ENCODE results near the gene LRBA.
"Not testable (repeated sequence)": the region's sequence is repeated elsewhere in the genome, so short reads cannot be mapped to it uniquely, and the experiment has no call there.

The LRBA gene

DNA sequence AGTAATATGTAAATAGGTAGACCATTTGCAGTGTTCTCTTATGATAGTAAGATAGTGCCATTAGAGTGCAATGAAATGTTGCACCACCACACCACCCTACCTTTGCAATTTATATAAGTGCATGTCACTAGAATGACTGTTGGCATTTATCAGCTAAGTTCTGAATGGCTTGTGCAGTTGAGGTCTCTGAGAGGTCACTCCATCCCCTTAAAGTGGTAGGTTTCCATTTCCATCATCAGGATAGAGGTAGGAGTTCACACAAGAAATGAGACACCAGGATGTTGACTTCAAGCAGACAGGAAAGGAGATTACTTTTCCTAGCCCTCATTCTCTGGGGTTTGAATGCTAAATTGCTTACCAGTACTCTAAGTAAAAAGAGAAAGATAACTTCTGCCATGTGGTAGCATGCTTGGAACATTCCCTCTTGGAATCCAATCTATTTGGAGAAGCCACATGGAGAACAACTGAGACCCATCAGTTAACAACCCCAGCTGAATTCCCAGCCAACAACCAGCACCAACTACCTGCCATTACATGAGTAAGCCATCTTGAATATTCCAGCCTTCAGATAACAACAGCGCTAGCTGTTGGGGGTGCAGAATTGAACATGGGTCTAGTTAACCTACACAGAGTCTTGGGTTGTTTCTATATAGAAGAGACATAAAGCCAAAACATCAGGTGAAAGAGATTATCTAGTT, 6.7 kb upstream of the LRBA start:
- no peak for DNase-seq

DNA sequence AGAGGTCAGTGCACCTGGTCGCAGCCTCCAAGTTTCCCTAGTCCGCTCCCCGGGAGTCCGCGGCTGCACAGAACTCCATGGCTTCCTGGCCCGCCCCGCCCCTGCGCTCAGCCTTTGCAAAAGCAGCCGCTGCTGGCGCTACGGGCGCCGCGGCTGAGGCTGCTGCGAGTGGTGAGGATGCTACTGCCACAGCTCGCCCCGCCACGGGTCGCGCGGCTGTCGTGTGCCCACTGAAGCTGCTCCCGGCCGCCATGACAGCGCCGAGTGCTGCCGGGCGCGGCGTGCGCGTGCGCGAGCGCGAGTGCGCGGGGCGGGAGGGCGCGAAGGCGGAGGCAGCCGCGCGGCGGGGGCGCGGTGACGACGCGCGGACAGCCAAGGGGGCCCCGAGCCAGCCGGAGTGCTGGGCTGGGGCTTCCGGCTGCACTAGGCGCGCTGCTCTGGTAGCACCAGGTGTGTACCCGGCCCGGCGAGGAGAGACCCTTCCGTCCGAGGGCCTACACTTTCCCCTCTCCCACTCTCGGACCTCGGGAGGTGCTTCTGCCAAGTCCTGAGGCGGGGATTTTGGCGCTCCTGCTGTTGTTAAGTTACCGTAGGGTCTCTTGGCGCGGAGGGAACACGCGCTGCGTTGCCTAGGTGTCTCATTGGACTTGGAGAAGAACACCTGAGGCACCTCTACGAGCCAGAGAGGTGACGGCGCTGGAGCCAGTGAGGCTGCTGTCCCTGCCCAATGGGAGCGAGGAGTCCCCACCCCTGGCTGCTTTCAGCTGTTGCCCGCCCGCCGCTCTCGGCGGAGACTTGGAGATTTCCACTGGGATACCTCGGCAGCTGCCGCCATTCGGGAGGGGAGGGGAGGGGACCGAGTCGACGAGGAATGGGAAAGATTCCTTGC, 619 bp upstream of the LRBA start:
- peak; percentile 84 for DNase-seq

DNA sequence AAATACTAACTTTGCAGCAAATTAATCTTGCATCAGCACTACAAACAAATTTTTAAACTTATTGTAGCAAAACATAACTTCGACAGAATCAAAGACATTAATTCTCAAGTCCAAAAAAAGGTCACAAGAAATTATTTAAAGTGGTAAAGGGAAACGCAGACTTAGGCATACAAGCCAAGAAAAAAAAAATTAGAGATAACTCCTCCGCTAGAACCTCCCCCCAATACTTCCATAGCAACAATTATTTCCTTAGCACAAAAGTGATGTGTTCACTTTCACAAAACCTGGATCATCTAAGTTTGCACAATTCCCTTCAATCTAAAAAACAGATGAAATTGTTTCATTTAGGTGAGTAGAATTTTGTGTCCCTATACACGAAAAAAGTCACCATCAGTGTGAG, 1.1 kb downstream of the LRBA start:
- DNase-seq = no peak

- DNase-seq = no peak
Measured at GRCh38 chr4:151013491-151013890, 1.6 kb downstream of the LRBA start.

DNA sequence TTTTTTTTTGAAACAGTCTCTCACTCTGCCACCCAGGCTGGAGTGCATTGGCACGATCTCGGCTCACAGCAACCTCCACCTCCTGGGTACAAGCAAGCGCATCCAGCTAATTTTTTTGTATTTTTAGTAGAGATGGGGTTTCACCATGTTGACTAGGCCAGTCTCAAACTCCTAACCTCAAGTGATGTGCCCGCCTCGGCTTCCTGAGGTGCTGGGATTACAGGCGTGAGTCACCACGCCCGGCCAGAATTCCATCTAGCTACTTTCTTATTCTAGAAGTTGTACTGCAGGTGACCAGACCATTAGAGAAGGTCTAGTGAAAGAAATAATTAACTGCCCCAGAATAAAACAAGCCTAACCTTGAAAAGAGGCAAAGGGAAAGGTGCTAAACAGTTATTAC, 2.3 kb downstream of the LRBA start:
- peak; percentile 45 for DNase-seq

GRCh38 chr4:151012376-151012775, 2.7 kb downstream of the LRBA start:
- DNase-seq = no peak

DNA sequence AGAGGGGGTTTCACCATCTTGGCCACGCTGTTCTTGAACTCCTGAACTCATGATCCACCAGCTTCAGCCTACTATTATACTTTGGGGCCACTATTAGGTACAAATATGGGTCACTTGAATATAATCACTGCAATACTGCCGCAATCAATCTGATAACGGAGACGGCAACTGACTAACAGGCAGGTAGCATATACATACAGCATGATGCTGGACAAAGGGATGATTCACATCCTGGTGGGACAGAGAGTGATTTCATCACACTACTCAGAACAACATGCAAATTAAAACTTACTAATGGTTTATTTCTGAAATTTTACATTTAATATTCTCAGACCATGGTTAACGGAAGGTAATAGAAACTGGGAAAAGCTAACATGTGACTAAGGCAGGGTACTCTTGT, 10.9 kb downstream of the LRBA start:
- no peak for DNase-seq

DNA sequence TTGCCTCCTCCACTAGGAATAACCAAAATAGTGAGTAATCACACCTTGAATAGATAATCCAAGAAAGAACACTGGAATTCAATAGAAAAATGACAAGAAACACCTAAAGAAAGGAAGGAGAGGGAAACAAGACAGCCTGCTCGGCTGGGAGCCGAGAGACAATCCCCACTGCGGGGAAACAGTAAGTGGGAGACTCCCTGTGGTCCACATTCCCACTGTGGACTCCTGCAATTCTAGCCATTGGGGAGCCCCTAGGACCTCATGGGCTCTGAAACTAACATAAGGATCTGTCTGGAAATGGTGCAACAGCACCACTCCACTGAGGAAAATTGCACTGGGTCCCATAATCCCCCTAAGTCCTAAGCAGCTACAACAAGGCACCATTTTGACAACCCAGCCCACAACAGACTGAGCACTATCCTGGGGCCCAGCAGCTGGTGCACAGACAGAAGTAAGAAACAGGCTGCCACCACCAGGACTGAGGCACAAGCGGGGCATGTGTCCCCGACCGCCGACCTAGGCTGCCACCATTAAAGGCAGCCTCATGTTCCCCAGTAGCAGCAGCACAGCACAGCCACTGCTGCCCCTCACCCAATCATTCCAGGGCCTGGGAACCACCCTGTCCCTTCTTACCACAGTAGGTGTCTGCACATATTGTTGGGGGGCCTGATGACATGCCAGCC, 14.2 kb downstream of the LRBA start:
- no peak for DNase-seq

GRCh38 chr4:150999086-150999485, 16.0 kb downstream of the LRBA start:
- DNase-seq = no peak

- DNase-seq = no peak
Measured at GRCh38 chr4:150997141-150997540, 17.9 kb downstream of the LRBA start.

- DNase-seq = no peak
Measured at GRCh38 chr4:150994721-150995120, 20.4 kb downstream of the LRBA start.

DNA sequence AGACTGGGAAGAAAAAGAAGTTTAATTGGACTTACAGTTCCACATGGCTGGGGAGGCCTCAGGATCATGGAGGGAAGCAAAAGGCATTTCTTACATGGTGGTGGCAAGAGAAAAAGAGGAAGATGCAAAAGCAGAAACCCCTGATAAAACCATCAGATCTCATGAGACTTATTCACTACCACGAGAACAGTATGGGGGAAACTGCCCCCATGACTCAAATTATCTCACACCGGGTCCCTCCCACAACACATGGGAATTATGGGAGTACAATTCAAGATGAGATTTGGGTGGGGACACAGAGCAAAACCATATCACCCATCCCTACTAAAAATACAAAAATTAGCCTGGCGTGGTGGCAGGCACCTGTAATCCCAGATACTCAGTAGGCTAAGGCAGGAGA, 21.5 kb downstream of the LRBA start:
- not testable (repeated sequence) for DNase-seq

GRCh38 chr4:150990993-150991392, 24.1 kb downstream of the LRBA start:
- DNase-seq = no peak

- no peak for DNase-seq
Measured at GRCh38 chr4:150990250-150990649, 24.8 kb downstream of the LRBA start.

- DNase-seq = no peak
Measured at GRCh38 chr4:150988238-150988637, 26.8 kb downstream of the LRBA start.

- no peak for DNase-seq
Measured at GRCh38 chr4:150987204-150987603, 27.9 kb downstream of the LRBA start.

GRCh38 chr4:150986085-150986484, 29.0 kb downstream of the LRBA start:
- DNase-seq = no peak

GRCh38 chr4:150983851-150984250, 31.2 kb downstream of the LRBA start:
- no peak for DNase-seq

DNA sequence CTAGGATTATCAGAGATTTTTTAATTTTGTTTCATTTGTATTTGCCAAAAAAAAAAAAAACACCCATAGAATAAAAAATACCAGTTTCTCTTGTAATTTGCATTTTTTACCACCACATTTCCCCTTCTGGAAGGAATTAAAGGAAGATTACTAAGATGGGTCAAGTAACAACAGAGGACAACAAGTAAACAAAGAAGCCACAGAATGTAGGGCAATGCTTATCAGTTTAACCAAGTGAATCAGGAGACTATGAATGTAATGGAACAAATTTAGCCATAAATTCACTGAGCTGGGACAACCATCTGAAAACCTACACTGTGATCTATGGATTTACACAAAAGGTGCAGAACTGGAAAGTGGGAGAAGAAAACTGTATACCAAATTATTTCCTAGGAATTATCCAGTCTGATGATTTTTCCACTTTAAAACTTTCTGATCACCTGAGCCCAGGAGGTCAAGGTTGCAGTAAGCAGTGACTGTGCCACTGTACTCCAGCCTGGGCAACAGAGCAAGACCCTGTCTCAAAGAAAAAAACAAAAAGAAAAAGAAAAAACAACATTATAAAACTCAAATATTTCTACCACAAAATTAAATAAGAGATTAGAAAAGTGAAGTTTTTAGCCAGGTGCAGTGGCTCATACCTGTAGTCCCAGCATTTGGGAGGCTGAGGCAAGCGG, 32.4 kb downstream of the LRBA start:
- DNase-seq = no peak

DNA sequence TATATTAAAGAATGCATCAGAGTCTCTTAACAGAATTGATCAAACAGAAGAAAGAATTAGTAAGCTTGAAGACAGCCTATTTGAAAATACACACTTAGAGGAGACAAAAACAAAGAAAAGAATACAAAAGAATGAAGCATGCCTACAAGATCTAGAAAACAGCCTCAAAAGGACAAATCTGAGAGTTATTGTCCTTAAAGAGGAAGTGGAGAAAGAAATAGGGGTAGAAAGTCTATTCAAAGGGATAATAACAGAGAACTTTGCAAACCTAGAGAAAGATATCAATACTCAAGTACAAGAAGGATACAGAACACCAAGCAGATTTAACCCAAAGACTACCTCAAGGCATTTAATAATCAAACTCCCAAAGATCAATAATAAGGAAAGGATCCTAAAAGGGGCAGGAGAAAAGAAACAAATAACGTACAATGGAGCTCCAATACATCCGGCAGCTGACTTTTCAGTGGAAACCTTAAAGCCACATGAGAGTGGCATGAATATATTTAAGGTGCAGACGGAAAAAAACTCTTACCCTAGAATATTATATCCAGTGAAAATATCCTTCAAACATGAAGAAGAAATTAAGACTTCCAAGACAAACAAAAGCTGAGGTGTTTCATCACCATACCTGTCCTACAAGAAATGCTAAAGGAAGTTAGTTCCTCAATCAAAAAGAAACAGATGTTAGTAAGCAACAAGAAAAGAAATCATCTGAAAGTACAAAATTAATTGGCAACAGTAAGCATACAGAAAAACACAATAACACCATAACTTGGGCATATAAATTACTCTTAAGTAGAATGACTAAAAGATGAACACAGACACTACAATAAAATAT, 36.1 kb downstream of the LRBA start:
- DNase-seq = no peak

- DNase-seq = no peak
Measured at GRCh38 chr4:150976478-150977118, 38.5 kb downstream of the LRBA start.

GRCh38 chr4:150974750-150975149, 40.3 kb downstream of the LRBA start:
- no peak for DNase-seq

Measured in CD4-positive, alpha-beta T cell treated with Interleukin-17A for 4 hours (primary cell).